CD4-positive, alpha-beta memory T cell (primary cell): ENCODE measurements around the gene CHD5. TPM values are rescaled to one million over a fixed set of nuclear protein-coding genes. Genes with fewer than 3 reads are reported as not detected.

ENCODE experiments used
- CTCF ChIA-PET: fragments of 350-600 bp; sonication (Branson Sonifier 250); formaldehyde crosslinking; loops from one replicate; lab custom pipeline; 2021; ENCODE audit warnings: inconsistent platforms; ENCODE audit not compliant: partially characterized antibody; lab: Charles Lee
- POLR2A ChIA-PET: fragments of 350-600 bp; sonication (Branson Sonifier 250); formaldehyde crosslinking; loops from one replicate; lab custom pipeline; 2021; ENCODE audit not compliant: partially characterized antibody; lab: Charles Lee
- DNase-seq, 5 donors: peaks; one replicate each; pipeline versions ENCODE4 v3.0.0 to v3.0.0-alpha.2; 2020 to 2022; ENCODE audit warnings: mixed read lengths in 1 of 5
- H3K27ac ChIP-seq: one replicate; pipeline ENCODE4 v1.7.0; 2013; ENCODE audit warnings: low read depth, low read length
- H3K27me3 ChIP-seq: 2 replicates; pipeline ENCODE4 v1.7.0; 2013; ENCODE audit warnings: mild to moderate bottlenecking, low read length, moderate library complexity; ENCODE audit not compliant: insufficient read depth
- H3K36me3 ChIP-seq: 2 replicates; pipeline ENCODE4 v1.7.0; 2013; ENCODE audit warnings: mild to moderate bottlenecking, low read length, moderate library complexity; ENCODE audit not compliant: insufficient read depth
- H3K4me1 ChIP-seq: 2 replicates; pipeline ENCODE4 v1.7.0; 2013; ENCODE audit warnings: mild to moderate bottlenecking, low read length, moderate library complexity; ENCODE audit not compliant: insufficient read depth
- H3K4me3 ChIP-seq, 2 donors: one replicate each; pipeline ENCODE4 v1.7.0; 2013; ENCODE audit warnings: low read length in 2 of 2, mild to moderate bottlenecking in 1 of 2
- H3K9me3 ChIP-seq, 2 donors: one replicate each; pipeline ENCODE4 v1.7.0; 2013; ENCODE audit warnings: low read length in 2 of 2, control low read depth in 1 of 2; ENCODE audit not compliant: control insufficient read depth in 1 of 2
- H3K27ac Mint-ChIP-seq, 7 donors: one replicate each; pipeline ENCODE4 v1.8.0; 2020 to 2021; ENCODE audit warnings: mixed read lengths in 7 of 7, mild to moderate bottlenecking in 6 of 7, inconsistent platforms in 3 of 7, moderate library complexity in 3 of 7
- H3K27me3 Mint-ChIP-seq, 2 donors: one replicate each; pipeline ENCODE4 v1.8.0; 2020 to 2021; ENCODE audit warnings: mixed read lengths in 2 of 2
- H3K36me3 Mint-ChIP-seq, 2 donors: one replicate each; pipeline ENCODE4 v1.8.0; 2020 to 2021; ENCODE audit warnings: mixed read lengths in 2 of 2, inconsistent platforms in 1 of 2, mild to moderate bottlenecking in 1 of 2
- H3K4me1 Mint-ChIP-seq, 4 donors: one replicate each; pipeline ENCODE4 v1.8.0; 2020 to 2021; ENCODE audit warnings: mixed read lengths in 4 of 4, mild to moderate bottlenecking in 1 of 4
- H3K4me3 Mint-ChIP-seq, 8 donors: one replicate each; pipeline ENCODE4 v1.8.0; 2020 to 2021; ENCODE audit warnings: mixed read lengths in 8 of 8, mild to moderate bottlenecking in 7 of 8, moderate library complexity in 6 of 8, inconsistent platforms in 3 of 8
- H3K9me3 Mint-ChIP-seq, 8 donors: one replicate each; pipeline ENCODE4 v1.8.0; 2020 to 2021; ENCODE audit warnings: mixed read lengths in 8 of 8, mild to moderate bottlenecking in 5 of 8, inconsistent platforms in 3 of 8, moderate library complexity in 1 of 8
- intact Hi-C: fragments of 100-400 bp; cut with micrococcal nuclease; formaldehyde crosslinking; loops from one replicate; pipeline ENCODE4 v1.15.1; 2023
- polyA plus RNA-seq, 2 donors: library from polyadenylated mRNA; unstranded; fragments of 300-500 nt; fragmentation: Illumina TruSeq; gene quantifications; one replicate each; pipeline ENCODE4 v1.2.3, GENCODE V29; 2021
- total RNA-seq, 2 experiments: library from RNA; stranded (reverse); gene quantifications; one replicate each; pipeline ENCODE4 v1.2.3, GENCODE V29; 2021

The CHD5 gene
- total and polyA plus RNA-seq, 4 experiments from 2014 or later, result 0.06 to 0.17 TPM; not detected in 2

DNA sequence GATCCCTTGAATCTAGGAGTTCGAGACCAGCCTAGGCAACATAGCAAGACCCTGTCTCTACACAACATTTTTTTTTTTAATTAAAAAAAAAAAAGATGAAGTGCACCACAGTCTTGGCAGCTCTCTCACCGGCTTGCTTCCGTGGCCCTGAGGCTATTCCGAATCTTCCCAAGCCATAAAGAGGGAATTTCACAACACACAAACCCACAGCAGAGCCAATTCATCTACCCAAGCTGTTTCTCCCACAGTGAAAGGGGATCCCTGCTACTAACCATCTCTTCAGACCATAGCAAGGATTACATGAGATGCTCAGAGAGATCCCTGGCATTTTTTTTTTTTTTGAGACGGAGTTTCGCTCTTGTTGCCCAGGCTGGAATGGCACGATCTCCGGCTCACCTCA is 8.3 kb upstream of the CHD5 start:
- peaks cover 38% of the 10 kb centered on the region for H3K36me3 ChIP-seq
- CTCF ChIA-PET, result interaction anchor here (2.4 kb wide), 1 partner anchor 15 kb away, joined by 9 read pairs; no protein-coding TSS in a partner anchor
- no peaks in the 10 kb centered on the region for H3K9me3 ChIP-seq
- Mint-ChIP-seq H3K9me3 (no peaks in the 10 kb centered on the region), H3K27me3 (no peaks in the 10 kb centered on the region), H3K4me1 (peaks cover 11 to 30% (median 21%) of the 10 kb centered on the region in 4 donors), H3K36me3 (peaks cover 32 to 57% of the 10 kb centered on the region in 2 donors), H3K4me3 (no peak overlapping the region), H3K27ac (peak overlapping the region in 1 of 7 donors; percentile 22)
- no peaks in the 10 kb centered on the region for H3K27me3 ChIP-seq
- H3K4me3 ChIP-seq, result no peak overlapping the region
- no peaks in the 10 kb centered on the region for H3K4me1 ChIP-seq
- POLR2A ChIA-PET, result no interaction called here
- DNase-seq, result no peak
- intact Hi-C loops, result loop anchor here (5.0 kb wide), 1 partner anchor 676 kb away; no protein-coding TSS in a partner anchor
- no peak overlapping the region for H3K27ac ChIP-seq

DNA sequence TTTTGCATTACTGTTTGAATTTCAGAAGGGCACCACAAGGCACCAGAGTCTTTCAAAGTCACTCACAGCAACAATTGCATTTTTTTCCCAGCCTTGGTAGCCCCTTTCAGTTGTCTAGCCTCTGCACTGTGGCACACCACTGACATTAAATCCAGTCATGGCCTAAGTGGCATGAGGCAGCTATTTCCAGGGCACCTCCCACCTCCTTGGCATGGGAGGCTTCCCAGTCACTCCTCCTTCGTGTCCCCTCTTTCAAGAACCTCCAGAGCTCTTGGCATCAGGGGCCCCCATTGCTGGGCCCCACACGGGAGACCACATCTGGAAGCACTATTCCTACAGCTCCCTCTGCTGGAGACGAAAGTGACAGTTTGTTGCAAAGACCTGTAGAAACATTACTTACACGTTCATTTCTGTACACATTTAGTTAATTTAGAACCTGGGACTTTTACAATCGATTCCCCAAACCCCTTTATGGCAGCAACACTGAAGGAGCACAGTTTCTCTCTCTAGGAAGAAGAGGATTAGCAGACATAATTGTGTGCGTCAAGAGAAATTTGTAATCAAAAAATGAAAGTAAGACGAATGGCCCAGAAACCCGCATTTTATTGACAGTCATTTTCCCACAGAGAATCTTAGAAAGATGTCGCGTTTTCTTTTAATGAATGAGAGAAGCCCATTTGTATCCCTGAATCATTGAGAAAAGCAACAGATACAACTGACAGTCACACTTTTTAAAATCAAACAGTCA is 5.7 kb upstream of the CHD5 start:
- peak overlapping the region in 3 of 7 donors; percentile 2 to 48 (median 40) for H3K27ac Mint-ChIP-seq
- Histone ChIP-seq H3K27ac (no peak overlapping the region), H3K9me3 (no peaks in the 10 kb centered on the region), H3K27me3 (no peaks in the 10 kb centered on the region), H3K4me1 (peaks cover 7% of the 10 kb centered on the region), H3K36me3 (peaks cover 22% of the 10 kb centered on the region), H3K4me3 (no peak overlapping the region)
- no peak overlapping the region for H3K4me3 Mint-ChIP-seq
- peak in 2 of 5 donors; percentile 20 to 26 for DNase-seq
- no peaks in the 10 kb centered on the region for H3K9me3 Mint-ChIP-seq
- ChIA-PET POLR2A (interaction anchor here (0.9 to 1.1 kb wide), 3 partner anchors 8 to 193 kb away, joined by 3 to 5 read pairs (median 4); partner anchors contain the start of gene NPHP4), CTCF (interaction anchor here (0.9 to 1.4 kb wide), 4 partner anchors 8 to 77 kb away, joined by 3 to 5 read pairs (median 4); no protein-coding TSS in a partner anchor)
- intact Hi-C loops, result loop anchor here (5.0 kb wide), 1 partner anchor 674 kb away; no protein-coding TSS in a partner anchor
- peaks cover 8 to 12% of the 10 kb centered on the region in 2 donors for H3K27me3 Mint-ChIP-seq
- H3K4me1 Mint-ChIP-seq, result peaks cover 15 to 38% (median 30%) of the 10 kb centered on the region in 4 donors
- H3K36me3 Mint-ChIP-seq, result peaks cover 30 to 45% of the 10 kb centered on the region in 2 donors

DNA sequence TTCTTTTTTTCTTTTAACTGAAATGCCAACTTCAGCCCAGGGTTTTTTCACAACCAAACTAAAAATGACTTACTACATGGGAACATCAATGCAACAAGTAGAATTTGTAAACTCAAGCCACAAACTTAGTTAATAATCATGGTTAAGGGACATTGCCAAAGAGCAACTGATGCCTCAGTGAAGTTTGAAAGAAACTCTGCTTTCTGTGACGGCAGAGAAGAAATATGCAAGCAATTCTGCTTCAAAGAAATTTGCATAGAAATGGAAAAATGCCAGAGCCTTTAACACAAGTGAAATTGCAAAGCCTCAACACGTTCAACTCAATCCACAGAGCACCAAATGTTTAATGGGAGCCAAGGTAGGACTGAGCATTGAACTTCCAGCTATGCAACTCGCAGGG is 5.0 kb upstream of the CHD5 start:
- H3K27me3 Mint-ChIP-seq, result peaks cover 9 to 14% of the 10 kb centered on the region in 2 donors
- peaks cover 15 to 41% (median 33%) of the 10 kb centered on the region in 4 donors for H3K4me1 Mint-ChIP-seq
- CTCF ChIA-PET, result interaction anchor here (0.9 to 1.4 kb wide), 4 partner anchors 8 to 76 kb away, joined by 3 to 5 read pairs (median 4); no protein-coding TSS in a partner anchor

DNA sequence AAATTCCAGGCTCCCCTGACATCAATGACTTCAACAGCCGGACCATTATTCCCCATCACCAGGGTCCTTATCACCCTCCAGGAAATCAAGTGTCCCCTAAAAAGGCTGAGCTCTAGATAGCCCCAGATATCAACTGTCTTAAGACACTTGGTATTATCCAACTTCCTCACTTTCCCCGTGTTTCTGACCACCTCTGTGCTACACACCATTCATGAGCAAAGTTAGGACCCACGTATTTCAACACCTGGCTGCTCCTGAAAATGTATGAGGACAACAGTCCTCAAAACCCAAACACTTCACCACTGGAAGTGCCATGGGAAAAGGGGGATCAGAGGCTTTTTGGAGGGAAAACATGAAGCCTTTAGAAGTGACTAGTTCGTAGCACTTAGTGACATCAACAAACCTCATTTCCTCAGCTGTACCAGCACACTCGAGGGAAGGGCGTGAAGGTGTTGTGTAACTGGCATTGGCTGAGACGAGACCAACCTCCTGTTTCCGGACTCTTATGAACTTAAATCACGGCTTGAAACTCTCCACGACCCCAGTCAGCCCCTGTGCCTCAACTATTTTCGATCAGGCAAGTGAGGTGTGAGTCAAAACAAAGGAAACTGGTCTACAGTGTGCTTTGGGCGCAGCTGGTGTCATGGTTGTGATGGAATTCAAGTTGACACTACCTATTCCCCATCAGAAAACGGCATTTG is 4.1 kb upstream of the CHD5 start:
- intact Hi-C loops, result no loop called here
- peaks cover 14 to 37% (median 30%) of the 10 kb centered on the region in 4 donors for H3K4me1 Mint-ChIP-seq
- H3K36me3 Mint-ChIP-seq, result peaks cover 20 to 34% of the 10 kb centered on the region in 2 donors
- no peak overlapping the region for H3K27ac ChIP-seq
- no peak overlapping the region for H3K4me3 ChIP-seq
- peaks cover 9% of the 10 kb centered on the region for H3K4me1 ChIP-seq
- H3K27ac Mint-ChIP-seq, result peak overlapping the region in 2 of 7 donors; percentile 22 to 68
- H3K36me3 ChIP-seq, result peaks cover 10% of the 10 kb centered on the region
- H3K27me3 ChIP-seq, result no peaks in the 10 kb centered on the region
- ChIA-PET POLR2A (interaction anchor here (1.1 kb wide), 1 partner anchor 15 kb away, joined by 4 read pairs; the partner anchor contains the start of gene RPL22), CTCF (no interaction called here)
- H3K27me3 Mint-ChIP-seq, result peaks cover 9 to 14% of the 10 kb centered on the region in 2 donors
- no peaks in the 10 kb centered on the region for H3K9me3 ChIP-seq
- no peak for DNase-seq
- H3K4me3 Mint-ChIP-seq, result peak overlapping the region in 1 of 8 donors; percentile 17
- no peaks in the 10 kb centered on the region for H3K9me3 Mint-ChIP-seq

More for the DNA sequence above, 5.0 kb upstream of the CHD5 start:
- Mint-ChIP-seq H3K36me3 (peaks cover 24 to 41% of the 10 kb centered on the region in 2 donors), H3K4me3 (no peak overlapping the region), H3K27ac (peak overlapping the region in 1 of 7 donors; percentile 46), H3K9me3 (no peaks in the 10 kb centered on the region)
- no peaks in the 10 kb centered on the region for H3K27me3 ChIP-seq
- no peak for DNase-seq
- H3K4me1 ChIP-seq, result peaks cover 9% of the 10 kb centered on the region
- H3K27ac ChIP-seq, result no peak overlapping the region
- intact Hi-C loops, result loop anchor here (5.0 kb wide), 1 partner anchor 673 kb away; no protein-coding TSS in a partner anchor
- H3K9me3 ChIP-seq, result no peaks in the 10 kb centered on the region
- no peak overlapping the region for H3K4me3 ChIP-seq
- peaks cover 15% of the 10 kb centered on the region for H3K36me3 ChIP-seq
- POLR2A ChIA-PET, result interaction anchor here (0.9 to 1.1 kb wide), 3 partner anchors 9 to 192 kb away, joined by 3 to 5 read pairs (median 4); partner anchors contain the start of gene NPHP4

DNA sequence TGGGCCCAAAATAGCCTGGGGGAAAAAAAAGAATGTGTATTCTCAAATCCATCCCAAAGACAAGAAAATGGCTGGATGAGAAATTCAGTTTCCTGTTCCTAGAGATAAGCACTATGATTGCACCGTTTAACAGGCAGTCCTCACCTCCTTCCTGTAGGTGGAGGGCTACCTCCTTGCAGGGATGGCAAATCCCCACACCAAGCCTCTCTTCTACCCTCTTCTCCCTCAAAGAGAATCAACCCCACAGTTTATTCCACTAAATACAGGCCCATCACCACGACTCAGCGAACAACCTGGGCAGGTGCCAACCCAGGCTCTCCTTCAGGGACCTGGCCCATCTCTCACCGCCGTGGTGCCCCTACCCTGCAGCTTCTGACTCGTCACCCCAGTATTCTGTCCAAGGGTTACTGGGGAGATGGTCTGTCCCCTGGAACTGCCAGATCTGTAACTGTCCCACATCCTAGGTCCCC is 3.4 kb upstream of the CHD5 start:
- intact Hi-C loops, result no loop called here
- no peaks in the 10 kb centered on the region for H3K9me3 Mint-ChIP-seq
- ChIA-PET CTCF (no interaction called here), POLR2A (interaction anchor here (1.0 to 1.1 kb wide), 2 partner anchors 15 to 191 kb away, joined by 3 to 4 read pairs; partner anchors contain the start of genes NPHP4 and RPL22)
- Histone ChIP-seq H3K27me3 (no peaks in the 10 kb centered on the region), H3K9me3 (no peaks in the 10 kb centered on the region), H3K36me3 (peaks cover 5% of the 10 kb centered on the region), H3K27ac (no peak overlapping the region), H3K4me3 (no peak overlapping the region), H3K4me1 (peaks cover 16% of the 10 kb centered on the region)
- peak overlapping the region in 2 of 7 donors; percentile 21 to 67 for H3K27ac Mint-ChIP-seq
- H3K4me3 Mint-ChIP-seq, result no peak overlapping the region
- no peak for DNase-seq
- H3K4me1 Mint-ChIP-seq, result peaks cover 12 to 37% (median 34%) of the 10 kb centered on the region in 4 donors
- H3K27me3 Mint-ChIP-seq, result peaks cover 12 to 18% of the 10 kb centered on the region in 2 donors
- peaks cover 13 to 28% of the 10 kb centered on the region in 2 donors for H3K36me3 Mint-ChIP-seq

DNA sequence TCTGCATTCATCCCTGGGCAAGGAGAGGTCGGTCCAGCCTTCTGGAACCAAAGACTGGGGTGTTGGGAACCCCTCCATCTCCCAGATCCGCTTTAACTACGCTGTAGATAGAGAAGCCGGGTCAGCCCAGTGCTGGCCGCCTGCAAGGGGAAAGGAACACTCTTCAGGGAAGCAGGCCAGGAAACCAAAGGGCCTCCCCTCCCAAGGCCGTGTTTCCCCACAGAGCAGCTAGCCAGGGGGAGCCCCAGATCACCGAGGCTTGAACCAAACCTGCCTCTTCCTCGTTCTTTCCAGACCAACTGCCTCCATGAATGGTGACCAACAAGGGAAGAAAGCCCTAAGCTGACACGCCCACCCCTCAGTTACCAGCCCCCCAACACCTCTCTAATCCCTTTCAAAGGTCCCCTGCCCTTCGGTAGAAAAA is 1.2 kb upstream of the CHD5 start:
- Mint-ChIP-seq H3K4me1 (peaks cover 11 to 42% (median 35%) of the 10 kb centered on the region in 4 donors), H3K9me3 (no peaks in the 10 kb centered on the region), H3K36me3 (peaks cover 10 to 16% of the 10 kb centered on the region in 2 donors), H3K27ac (no peak overlapping the region), H3K27me3 (peaks cover 27 to 33% of the 10 kb centered on the region in 2 donors), H3K4me3 (peak overlapping the region; percentile 31 to 82 (median 62))
- H3K4me3 ChIP-seq, result no peak overlapping the region
- intact Hi-C loops, result no loop called here
- peaks cover 5% of the 10 kb centered on the region for H3K36me3 ChIP-seq
- no peak overlapping the region for H3K27ac ChIP-seq
- no peak for DNase-seq
- ChIA-PET POLR2A (no interaction called here), CTCF (interaction anchor here (1.0 to 1.5 kb wide), 4 partner anchors 23 to 57 kb away, joined by 3 to 4 read pairs (median 3); no protein-coding TSS in a partner anchor)
- peaks cover 3% of the 10 kb centered on the region for H3K27me3 ChIP-seq
- H3K4me1 ChIP-seq, result peaks cover 17% of the 10 kb centered on the region
- no peaks in the 10 kb centered on the region for H3K9me3 ChIP-seq
